ENCODE data around the gene RSPH3.
"Not testable (repeated sequence)": the region's sequence is repeated elsewhere in the genome, so short reads cannot be mapped to it uniquely, and the experiment has no call there.

RSPH3 gene

DNA sequence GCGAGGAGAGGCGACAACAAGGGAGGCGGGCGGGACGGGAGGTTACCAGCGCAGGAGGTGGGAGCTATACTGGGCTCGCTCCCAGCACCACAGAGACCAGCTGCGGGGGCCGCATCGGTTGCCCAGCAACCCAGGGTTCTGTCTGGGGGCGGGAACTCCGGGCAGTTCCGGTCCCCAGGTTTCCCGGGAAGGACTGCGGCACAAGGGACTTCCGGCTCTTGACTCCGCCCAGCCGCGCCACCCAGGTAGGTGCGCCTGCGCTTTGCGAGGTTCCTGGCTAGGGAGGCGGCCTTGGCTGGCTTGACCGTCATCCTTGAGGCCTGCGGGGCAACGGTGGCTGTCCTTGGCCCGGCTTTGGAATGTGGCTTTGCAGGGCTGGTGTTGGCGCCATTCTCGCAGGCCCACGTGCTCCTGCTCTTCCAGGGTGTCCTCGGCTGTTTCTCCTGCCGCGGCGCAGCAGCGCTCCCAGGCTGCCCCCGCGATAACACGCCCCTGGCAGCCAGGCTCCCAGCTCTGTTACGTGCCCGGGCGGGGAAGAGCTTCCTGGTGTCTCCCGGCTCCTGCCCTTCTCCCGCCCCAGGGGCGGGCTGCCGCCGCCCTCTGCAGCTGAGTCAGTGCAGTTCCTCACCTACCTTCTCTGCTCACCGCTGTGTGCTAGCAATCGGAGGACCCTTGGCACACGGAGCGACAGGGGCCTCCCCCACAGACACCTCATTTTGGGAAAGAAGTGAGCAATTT lies at the start of gene RSPH3:
Gene RSPH3 (minus strand): TSS at position 537 of the 738 bp plus-strand sequence. CDS start 652 bp downstream, outside the sequence.
- in situ Hi-C loops (cut with HindIII; ENCODE audit: low sequenced_read_pairs), result loop anchor here (5.0 kb wide), 1 partner anchor 77 kb away; no protein-coding TSS in a partner anchor

- in situ Hi-C loops (cut with HindIII; ENCODE audit: low sequenced_read_pairs), result no loop called here
These were observed 48.1 kb upstream of the RSPH3 start for GRCh38 chr6:159047891-159048685.

GRCh38 chr6:159045801-159046200 lies 45.8 kb upstream of the RSPH3 start:
- in situ Hi-C loops (cut with HindIII; ENCODE audit: low sequenced_read_pairs), result no loop called here

- in situ Hi-C loops (cut with HindIII; ENCODE audit: low sequenced_read_pairs), result loop anchor here (5.0 kb wide), 1 partner anchor 62 kb away; no protein-coding TSS in a partner anchor
These were observed 45.1 kb upstream of the RSPH3 start, which contains the start of gene TAGAP for GRCh38 chr6:159044899-159045727. TSS of gene TAGAP (minus strand) at chr6:159044991. CDS start at chr6:159044146, 845 bp downstream.

DNA sequence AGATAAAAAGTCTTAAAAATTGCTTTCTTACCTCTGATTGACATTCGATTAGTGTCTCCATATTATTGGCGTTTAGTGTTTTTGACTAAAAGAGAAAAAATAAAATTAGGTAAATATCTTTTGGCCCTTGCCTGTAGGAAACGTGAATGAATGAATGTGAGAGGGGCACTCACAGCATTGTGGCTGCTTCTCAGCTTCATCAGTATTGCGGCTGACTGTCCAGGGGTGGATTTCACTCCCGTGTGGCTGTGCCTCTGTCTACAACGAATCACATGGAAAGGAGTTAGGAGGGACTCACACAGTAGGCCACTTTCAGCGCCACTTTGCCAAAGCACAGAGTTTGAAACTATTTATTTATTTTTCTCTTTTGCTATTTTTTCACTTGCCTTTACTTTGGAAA lies 43.9 kb upstream of the RSPH3 start:
- in situ Hi-C loops (cut with HindIII; ENCODE audit: low sequenced_read_pairs), result loop anchor here (5.0 kb wide), 1 partner anchor 63 kb away; no protein-coding TSS in a partner anchor

- in situ Hi-C loops (cut with HindIII; ENCODE audit: low sequenced_read_pairs), result loop anchor here (5.0 kb wide), 1 partner anchor 64 kb away; no protein-coding TSS in a partner anchor
These were observed 43.2 kb upstream of the RSPH3 start for GRCh38 chr6:159043251-159043650.

DNA sequence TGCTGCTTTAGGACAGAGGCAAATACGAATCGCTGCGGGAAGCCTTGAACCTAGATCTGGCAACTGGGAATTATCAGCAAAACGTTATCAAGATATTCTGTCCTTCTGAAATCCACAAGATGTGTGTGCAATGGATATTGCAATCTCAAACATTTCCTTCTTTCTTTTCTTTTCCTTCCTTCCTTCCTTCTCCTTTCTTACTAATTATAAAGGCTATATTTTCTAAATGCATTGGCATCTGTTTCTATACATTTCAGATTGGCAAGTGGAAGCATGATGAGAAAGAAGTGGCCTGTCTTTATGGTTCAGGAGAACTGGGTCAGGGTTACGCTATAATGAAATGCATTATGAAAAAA lies 42.8 kb upstream of the RSPH3 start:
- in situ Hi-C loops (cut with HindIII; ENCODE audit: low sequenced_read_pairs), result loop anchor here (5.0 kb wide), 1 partner anchor 64 kb away; no protein-coding TSS in a partner anchor

GRCh38 chr6:159042003-159042825 lies 42.2 kb upstream of the RSPH3 start:
- in situ Hi-C loops (cut with HindIII; ENCODE audit: low sequenced_read_pairs), result loop anchor here (5.0 kb wide), 1 partner anchor 65 kb away; no protein-coding TSS in a partner anchor

DNA sequence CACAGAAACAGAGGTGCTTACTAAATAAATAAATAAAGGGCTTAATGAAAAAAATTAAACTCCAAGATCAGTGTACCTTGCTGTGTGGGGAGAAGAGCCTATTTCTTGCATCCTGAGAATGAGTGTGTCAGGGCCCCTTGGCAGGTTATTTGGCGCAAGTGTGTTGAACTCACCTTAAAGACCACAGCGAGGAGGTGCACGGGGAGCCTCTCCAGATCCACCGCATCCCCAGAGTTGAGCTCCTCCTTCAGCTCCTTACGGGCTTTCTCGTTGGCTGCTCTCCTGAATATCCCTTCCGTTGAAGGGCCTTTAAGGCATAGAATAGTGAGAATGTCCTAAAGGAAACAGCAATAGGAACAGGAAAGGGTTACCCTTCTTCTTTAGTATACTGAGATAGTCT lies 41.2 kb upstream of the RSPH3 start:
- in situ Hi-C loops (cut with HindIII; ENCODE audit: low sequenced_read_pairs), result loop anchor here (5.0 kb wide), 1 partner anchor 66 kb away; no protein-coding TSS in a partner anchor

DNA sequence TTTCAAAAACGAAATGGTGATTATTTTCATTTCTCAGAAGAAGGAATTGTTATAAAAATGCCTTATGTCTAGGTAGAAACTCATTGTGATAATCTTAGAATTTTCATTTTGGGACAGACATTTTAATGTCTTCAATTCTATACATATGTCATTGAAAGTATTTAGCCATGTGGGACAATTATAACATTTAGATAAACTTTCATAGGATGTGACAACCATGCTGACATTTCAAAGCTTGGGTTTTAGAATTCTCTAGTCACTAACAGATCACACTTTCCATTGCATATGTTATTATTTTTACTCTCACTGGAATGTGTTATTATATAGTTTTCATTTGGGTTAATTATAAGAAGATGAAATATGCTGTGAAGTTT lies 39.9 kb upstream of the RSPH3 start:
- in situ Hi-C loops (cut with HindIII; ENCODE audit: low sequenced_read_pairs), result loop anchor here (5.0 kb wide), 1 partner anchor 67 kb away; no protein-coding TSS in a partner anchor

DNA sequence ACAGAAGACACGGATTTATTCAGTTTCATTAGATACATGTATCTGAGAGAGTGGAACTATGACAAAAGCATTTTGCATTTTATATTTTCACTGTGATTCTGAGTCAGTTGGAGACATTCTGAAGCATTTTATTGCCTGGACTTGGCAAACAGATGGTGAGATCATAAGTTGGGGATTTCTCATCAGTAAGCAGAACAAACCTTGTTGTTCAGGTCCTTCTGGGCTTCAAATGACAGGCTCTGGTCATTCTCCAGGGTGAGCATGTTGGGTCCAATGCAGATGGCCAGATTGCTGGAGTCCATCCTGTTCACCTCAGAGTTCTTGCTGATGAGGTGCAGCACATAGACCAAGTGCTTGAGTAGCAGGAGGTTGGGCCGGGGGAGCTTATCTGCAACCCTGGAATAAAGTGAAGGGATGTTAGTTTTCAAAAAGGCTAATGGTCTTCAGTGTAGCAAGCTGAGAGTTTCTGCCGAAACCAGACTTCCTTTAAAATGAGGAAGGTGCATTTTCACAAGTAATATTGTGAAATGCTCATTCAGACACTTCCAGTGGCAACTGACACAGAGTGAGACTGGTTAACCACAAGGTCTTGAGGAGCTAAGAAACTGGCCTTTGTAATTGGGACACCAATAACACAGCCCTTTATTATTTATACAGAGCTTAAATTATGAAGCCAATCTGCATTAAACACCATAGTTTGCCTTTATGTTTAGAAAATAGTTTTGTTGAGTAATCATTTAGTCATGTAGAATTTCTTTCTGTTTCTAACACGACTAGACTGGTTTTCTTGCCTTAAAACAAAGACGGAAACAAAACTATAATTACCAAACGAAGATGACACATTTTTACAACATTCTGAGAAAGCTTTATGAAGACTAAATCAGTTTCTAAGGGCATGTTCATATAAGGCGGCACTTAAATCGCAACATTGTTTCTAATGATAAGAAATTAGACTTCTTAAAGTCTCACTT lies 39.2 kb upstream of the RSPH3 start:
- in situ Hi-C loops (cut with HindIII; ENCODE audit: low sequenced_read_pairs), result no loop called here

DNA sequence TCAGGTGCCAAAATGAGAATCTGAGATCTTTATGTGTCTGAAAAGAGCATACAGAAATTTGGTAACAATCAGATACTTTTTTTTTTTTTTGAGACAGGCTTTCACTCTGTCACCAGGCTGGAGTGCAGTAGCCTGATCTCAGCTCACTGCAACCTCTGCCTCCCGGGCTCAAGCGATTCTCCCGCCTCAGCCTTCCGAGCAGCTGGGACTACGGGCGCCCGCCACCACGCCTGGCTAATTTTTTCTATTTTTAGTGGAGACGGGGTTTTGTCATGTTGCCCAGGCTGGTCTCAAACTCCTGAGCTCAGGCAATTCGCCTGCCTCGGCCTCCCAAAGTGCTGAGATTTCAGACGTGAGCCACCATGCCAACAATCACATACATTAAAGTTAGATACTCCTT lies 38.3 kb upstream of the RSPH3 start:
- in situ Hi-C loops (cut with HindIII; ENCODE audit: low sequenced_read_pairs), result not testable (repeated sequence)

DNA sequence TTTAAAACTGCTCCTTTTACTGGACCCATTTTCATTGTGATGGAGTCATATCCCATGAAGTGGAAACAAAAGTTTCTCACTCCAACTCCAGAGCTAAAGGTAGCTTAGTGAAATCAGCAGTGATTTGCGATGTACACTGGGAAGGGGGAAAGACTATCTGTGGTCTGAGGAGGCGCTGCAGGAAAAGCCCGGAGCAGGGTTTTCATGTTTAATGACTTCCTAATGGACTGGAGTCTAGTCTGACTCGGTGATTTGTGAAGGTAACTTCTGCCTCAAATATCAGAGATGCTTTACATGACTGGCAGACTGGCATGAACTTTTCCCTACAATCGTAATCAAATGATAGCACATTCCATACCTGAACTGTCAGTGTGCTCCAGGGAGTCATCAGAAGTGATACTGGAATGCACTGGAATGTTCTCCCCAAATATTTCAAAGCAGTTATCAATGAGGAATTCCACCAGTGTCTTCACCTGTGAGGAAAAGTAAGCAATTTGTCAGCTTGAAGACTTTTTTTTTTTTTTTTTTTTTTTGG lies 37.8 kb upstream of the RSPH3 start:
- in situ Hi-C loops (cut with HindIII; ENCODE audit: low sequenced_read_pairs), result no loop called here

GRCh38 chr6:159036673-159037072 lies 36.7 kb upstream of the RSPH3 start:
- in situ Hi-C loops (cut with HindIII; ENCODE audit: low sequenced_read_pairs), result no loop called here

DNA sequence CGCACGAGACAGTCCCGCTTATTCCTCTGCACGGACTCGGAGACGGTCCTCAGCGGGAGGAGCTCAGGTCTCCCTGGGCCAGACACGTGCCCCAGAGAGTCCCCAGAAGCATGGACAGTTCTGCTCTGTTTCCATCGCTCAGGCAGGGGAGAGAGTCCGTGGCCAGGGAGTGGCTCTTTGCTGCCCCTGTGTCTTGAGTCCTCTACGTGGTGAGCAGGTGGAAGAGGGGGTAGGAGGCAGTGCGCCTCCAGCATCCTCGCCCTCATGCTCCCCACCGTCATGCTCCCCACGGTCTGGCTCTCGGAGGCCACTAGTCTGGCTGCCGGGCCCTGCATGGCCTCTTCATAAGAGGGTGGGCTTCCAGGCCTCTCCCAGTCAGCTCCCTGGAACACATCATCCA lies 35.9 kb upstream of the RSPH3 start:
- in situ Hi-C loops (cut with HindIII; ENCODE audit: low sequenced_read_pairs), result no loop called here

GRCh38 chr6:159033160-159034049 lies 33.4 kb upstream of the RSPH3 start:
- in situ Hi-C loops (cut with HindIII; ENCODE audit: low sequenced_read_pairs), result no loop called here

GRCh38 chr6:159031846-159032245 lies 31.8 kb upstream of the RSPH3 start:
- in situ Hi-C loops (cut with HindIII; ENCODE audit: low sequenced_read_pairs), result no loop called here
